A549 (cell line): ENCODE results near the gene CCDC85B.

Source experiments
- EHF ChIP-seq: fragments of 250-450 bp; sonication (Bioruptor Pico); IDR thresholded peaks from 2 replicates; pipeline ENCODE4 v1.5.0; 2020; ENCODE audit warnings: mild to moderate bottlenecking
- EP300 ChIP-seq, 2 experiments: fragments of >200 bp; sonication (Bioruptor Twin); formaldehyde crosslinking; IDR thresholded peaks; 2 replicates in 1 of 2; 3 replicates in 1 of 2; pipeline ENCODE4 v1.6.1; 2016 to 2017
- PHF8 ChIP-seq: fragments of 200-600 bp; sonication (generic); IDR thresholded peaks from 2 replicates; pipeline ENCODE4 v1.6.1; 2016; ENCODE audit warnings: low read depth, mild to moderate bottlenecking, antibody characterized with exemption, moderate library complexity, borderline replicate concordance
- RAD21 ChIP-seq, 2 experiments: fragments of >200 bp in 1 of 2; sonication (Bioruptor Twin) in 1 of 2; formaldehyde crosslinking in 1 of 2; IDR thresholded peaks in 1 of 2; conservative IDR thresholded peaks in 1 of 2; 2 replicates in 1 of 2; 3 replicates in 1 of 2; pipeline ENCODE4 v1.6.1; 2012 to 2018; ENCODE audit warnings: inconsistent platforms in 1 of 2
- RCOR1 ChIP-seq: fragments of 150-350 bp; IDR thresholded peaks from 2 replicates; pipeline ENCODE4 v1.6.1; 2014; ENCODE audit warnings: antibody characterized with exemption, low read length, low read depth
- TP53 ChIP-seq: fragments of 250-450 bp; sonication (Bioruptor Pico); IDR thresholded peaks from 2 replicates; pipeline ENCODE4 v1.5.0; 2021; ENCODE audit warnings: mild to moderate bottlenecking, moderate library complexity
- TF ChIP-seq, protein P1 (sequence below): fragments of 250-450 bp; sonication (Bioruptor Pico); IDR thresholded peaks from 2 replicates; pipeline ENCODE4 v1.5.0; 2020; ENCODE audit warnings: low read depth, mild to moderate bottlenecking, moderate library complexity
- TF ChIP-seq, protein P2 (sequence below): fragments of >200 bp; sonication (Bioruptor Twin); formaldehyde crosslinking; IDR thresholded peaks from 3 replicates; pipeline ENCODE4 v1.5.1; 2016

DNA sequence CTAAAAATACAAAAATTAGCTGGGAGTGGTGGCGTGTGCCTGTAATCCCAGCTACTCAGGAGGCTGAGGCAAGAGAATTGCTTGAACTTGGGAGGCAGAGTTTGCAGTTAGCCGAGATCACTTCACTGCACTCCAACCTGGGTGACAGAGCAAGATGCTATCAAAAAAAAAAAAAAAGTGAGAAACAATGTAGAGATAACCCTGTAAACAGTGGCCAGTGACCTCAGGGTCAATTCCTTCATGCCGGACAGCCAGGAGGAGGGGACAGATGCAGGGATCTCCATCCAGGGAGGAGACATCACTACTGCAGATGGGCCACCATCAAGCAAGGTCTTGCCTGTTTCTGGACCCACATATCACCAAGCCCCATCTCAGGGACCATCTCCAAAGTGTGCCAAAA is 42.7 kb upstream of the CCDC85B start:
- TF ChIP-seq PHF8 (no peak), EHF (CRISPR knock-in tag) (no peak), EP300 (IDR thresholded peaks at IDR 0.05) (no peak), RCOR1 (no peak), RAD21 (conservative IDR thresholded peaks at IDR 0.05 in 1 of 2, IDR thresholded peaks at IDR 0.05 in 1 of 2) (no peak), TP53 (CRISPR knock-in tag) (no peak)
- TF ChIP-seq, protein P1, sequence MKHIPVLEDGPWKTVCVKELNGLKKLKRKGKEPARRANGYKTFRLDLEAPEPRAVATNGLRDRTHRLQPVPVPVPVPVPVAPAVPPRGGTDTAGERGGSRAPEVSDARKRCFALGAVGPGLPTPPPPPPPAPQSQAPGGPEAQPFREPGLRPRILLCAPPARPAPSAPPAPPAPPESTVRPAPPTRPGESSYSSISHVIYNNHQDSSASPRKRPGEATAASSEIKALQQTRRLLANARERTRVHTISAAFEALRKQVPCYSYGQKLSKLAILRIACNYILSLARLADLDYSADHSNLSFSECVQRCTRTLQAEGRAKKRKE (CRISPR knock-in tag), result no peak
- TF ChIP-seq, protein P2, sequence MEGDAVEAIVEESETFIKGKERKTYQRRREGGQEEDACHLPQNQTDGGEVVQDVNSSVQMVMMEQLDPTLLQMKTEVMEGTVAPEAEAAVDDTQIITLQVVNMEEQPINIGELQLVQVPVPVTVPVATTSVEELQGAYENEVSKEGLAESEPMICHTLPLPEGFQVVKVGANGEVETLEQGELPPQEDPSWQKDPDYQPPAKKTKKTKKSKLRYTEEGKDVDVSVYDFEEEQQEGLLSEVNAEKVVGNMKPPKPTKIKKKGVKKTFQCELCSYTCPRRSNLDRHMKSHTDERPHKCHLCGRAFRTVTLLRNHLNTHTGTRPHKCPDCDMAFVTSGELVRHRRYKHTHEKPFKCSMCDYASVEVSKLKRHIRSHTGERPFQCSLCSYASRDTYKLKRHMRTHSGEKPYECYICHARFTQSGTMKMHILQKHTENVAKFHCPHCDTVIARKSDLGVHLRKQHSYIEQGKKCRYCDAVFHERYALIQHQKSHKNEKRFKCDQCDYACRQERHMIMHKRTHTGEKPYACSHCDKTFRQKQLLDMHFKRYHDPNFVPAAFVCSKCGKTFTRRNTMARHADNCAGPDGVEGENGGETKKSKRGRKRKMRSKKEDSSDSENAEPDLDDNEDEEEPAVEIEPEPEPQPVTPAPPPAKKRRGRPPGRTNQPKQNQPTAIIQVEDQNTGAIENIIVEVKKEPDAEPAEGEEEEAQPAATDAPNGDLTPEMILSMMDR, result no peak
